Measurements from ENCODE around the gene CCL4.
"Not testable (repeated sequence)": the region's sequence is repeated elsewhere in the genome, so short reads cannot be mapped to it uniquely, and the experiment has no call there.

DNA sequence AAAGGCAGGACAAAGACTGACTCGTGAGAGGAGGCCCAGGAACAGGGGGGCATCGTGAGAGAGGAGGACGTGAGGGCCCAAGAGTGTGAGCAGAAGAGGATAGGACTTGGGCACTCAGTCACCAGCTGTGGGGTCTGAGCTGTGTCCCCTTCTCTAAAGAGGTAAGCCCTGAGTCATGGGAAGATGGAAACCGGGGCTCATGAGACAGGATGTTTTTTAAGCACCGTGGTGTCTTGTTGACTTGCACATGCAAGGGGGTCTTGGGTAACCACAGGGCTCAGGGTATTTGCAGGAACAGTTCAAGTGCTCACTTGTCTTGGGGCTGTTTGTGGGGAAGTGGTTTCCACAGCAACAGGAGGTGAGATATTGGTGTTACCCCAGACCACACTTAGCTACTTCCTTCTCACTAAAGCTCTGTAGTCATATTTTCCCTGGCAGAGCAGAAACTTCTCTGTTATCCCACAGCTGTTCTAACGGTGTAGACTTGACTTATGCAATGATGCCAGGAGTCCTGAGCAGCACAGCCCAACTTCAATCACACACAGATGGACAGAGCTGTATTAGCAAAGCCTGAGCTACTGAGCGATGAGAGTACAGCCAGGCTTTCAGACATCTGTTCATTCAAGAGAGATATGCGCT lies 21.0 kb upstream of the CCL4 start:
- TF ChIP-seq POLR2AphosphoS5 (IDR thresholded peaks at IDR 0.05); EP300 (IDR thresholded peaks at IDR 0.05); POLR2A (IDR thresholded peaks at IDR 0.05; ENCODE audit: low read depth); CTCF (IDR thresholded peaks at IDR 0.05): not testable (repeated sequence)

All from esophagus muscularis mucosa (tissue), 4 donors.